ENCODE data around the gene INTS11. TPM values are rescaled to one million over a fixed set of nuclear protein-coding genes. Genes with fewer than 3 reads are reported as not detected.

INTS11 gene
- polyA plus RNA-seq, 3 donors, result 46.2 to 154 (median 49.6) TPM

DNA sequence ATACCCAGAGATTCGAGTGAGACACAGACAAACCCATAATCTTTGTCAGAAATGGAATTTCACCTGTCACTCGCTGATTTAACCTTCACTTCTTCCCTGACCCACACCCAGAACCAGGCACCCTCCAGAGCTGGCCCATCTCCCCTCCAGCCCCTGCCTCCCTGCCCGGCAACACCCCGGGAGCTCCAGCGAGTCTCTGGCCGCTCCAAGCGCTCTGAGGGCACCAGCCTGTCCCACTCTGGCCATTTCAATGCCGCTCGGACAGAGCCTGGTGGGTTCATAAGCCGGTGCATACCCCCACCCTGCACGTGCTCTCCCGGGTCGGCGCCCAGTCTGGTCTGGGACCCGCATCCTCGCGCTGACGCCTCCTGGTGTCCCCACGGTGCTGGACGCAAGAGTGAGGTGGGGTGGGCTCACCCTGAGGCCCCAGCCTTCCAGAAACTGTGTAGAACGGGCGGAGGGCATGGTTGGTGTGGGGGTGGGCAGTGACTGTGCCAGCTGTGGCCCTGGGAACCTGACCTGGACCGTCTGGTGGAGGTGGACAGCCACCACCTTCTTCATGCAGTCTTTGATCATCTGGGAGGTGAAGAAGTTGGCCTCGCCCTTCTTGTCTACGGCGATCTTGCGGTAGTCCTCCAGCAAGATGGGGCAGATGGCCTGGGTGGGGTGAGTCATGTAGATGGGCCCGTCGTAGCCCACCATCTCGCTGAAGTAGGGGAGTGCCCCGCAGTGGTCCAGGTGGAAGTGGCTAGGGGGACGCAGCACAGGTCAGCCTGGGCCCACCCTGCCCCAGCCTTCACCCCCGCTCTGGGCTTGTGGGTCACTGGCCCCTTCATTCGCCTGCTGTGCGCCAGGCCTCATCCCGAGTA is 5.4 kb downstream of the INTS11 start:
- TF ChIP-seq, protein P1, sequence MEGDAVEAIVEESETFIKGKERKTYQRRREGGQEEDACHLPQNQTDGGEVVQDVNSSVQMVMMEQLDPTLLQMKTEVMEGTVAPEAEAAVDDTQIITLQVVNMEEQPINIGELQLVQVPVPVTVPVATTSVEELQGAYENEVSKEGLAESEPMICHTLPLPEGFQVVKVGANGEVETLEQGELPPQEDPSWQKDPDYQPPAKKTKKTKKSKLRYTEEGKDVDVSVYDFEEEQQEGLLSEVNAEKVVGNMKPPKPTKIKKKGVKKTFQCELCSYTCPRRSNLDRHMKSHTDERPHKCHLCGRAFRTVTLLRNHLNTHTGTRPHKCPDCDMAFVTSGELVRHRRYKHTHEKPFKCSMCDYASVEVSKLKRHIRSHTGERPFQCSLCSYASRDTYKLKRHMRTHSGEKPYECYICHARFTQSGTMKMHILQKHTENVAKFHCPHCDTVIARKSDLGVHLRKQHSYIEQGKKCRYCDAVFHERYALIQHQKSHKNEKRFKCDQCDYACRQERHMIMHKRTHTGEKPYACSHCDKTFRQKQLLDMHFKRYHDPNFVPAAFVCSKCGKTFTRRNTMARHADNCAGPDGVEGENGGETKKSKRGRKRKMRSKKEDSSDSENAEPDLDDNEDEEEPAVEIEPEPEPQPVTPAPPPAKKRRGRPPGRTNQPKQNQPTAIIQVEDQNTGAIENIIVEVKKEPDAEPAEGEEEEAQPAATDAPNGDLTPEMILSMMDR (IDR thresholded peaks at IDR 0.05), result no peak
- no peaks in the 10 kb centered on the region for H3K9me3 ChIP-seq (replicated peaks in 1 of 2; ENCODE audit: control insufficient read depth in 1 of 2, insufficient read depth in 1 of 2, low read length in 2 of 2)
- peaks cover 73% of the 10 kb centered on the region for H4K20me1 ChIP-seq (ENCODE audit: insufficient read depth, low read length)
- no peak overlapping the region for H3K4me3 ChIP-seq (replicated peaks in 1 of 3; ENCODE audit: low read depth in 2 of 3, low read length in 3 of 3)
- peak overlapping the region in 5 of 7 donors; percentile 5 to 72 (median 45) for H3K27ac Mint-ChIP-seq
- no peak overlapping the region for H3K9ac ChIP-seq (ENCODE audit: insufficient read depth, low read length, poor library complexity, severe bottlenecking)
- DNase-seq, result no peak
- no peaks in the 10 kb centered on the region for H3K27me3 Mint-ChIP-seq (ENCODE audit: low read depth in 3 of 3)
- H3K27ac ChIP-seq (ENCODE audit: low read depth in 1 of 2, low read length in 2 of 2), result no peak overlapping the region
- peaks cover 14% of the 10 kb centered on the region for H3K4me1 Mint-ChIP-seq
- peaks cover 35% of the 10 kb centered on the region for H3K79me2 ChIP-seq (ENCODE audit: insufficient read depth, low read length)
- H3K36me3 ChIP-seq (replicated peaks in 1 of 2; ENCODE audit: control insufficient read depth in 1 of 2, insufficient read depth in 2 of 2, low read length in 2 of 2), result peaks cover 47 to 62% of the 10 kb centered on the region in 2 donors
- WGBS (ENCODE audit: insufficient coverage), result 94% methylated on average over 25 of the region's 36 CpGs
- peaks cover 8 to 9% of the 10 kb centered on the region in 2 donors for H3K4me1 ChIP-seq (ENCODE audit: control insufficient read depth in 1 of 2, insufficient read depth in 2 of 2, low read length in 2 of 2)
- H3K4me3 Mint-ChIP-seq, result no peak overlapping the region
- no peaks in the 10 kb centered on the region for H3K27me3 ChIP-seq (ENCODE audit: control insufficient read depth in 2 of 2, insufficient read depth in 2 of 2, low read length in 2 of 2)
- no peak overlapping the region for H2AFZ ChIP-seq (ENCODE audit: insufficient read depth, low read depth, low read length, poor library complexity, severe bottlenecking)
- no peaks in the 10 kb centered on the region for H3K9me3 Mint-ChIP-seq
- H3K4me2 ChIP-seq (replicated peaks; ENCODE audit: extremely low read depth, low read length, poor library complexity, severe bottlenecking), result no peak overlapping the region
- intact Hi-C loops (cut with micrococcal nuclease), result no loop called here
- peaks cover 35 to 62% of the 10 kb centered on the region in 2 donors for H3K36me3 Mint-ChIP-seq

DNA sequence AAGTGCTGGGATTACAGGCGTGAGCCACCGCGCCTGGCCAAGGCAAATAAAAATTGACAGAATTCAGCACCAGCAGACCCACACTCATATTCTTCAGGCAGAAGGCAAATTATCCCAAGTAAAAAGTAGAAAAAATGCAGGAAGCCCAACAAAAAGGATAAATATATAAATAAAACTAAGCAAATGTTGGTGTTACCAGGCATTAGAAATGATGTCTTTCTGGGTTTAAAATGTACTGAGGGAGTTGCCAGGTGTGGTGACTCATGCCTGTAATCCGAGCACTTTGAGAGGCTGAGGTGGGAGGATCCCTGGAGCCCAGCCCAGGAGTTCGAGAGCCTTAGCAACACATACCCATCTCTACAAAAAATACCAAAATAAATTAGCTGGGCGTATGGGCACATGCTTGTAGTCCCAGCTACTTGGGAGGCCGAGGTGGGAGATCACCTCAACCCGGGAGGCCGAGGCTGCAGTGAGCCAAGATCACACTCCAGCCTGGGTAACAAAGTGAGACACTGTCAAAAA is 6.3 kb downstream of the INTS11 start:
- Mint-ChIP-seq H3K9me3 (no peaks in the 10 kb centered on the region), H3K4me1 (peaks cover 9% of the 10 kb centered on the region), H3K4me3 (no peak overlapping the region), H3K36me3 (peaks cover 42 to 70% of the 10 kb centered on the region in 2 donors), H3K27me3 (ENCODE audit: low read depth in 3 of 3) (no peaks in the 10 kb centered on the region), H3K27ac (peak overlapping the region in 3 of 7 donors; percentile 5 to 40 (median 37))
- no peaks in the 10 kb centered on the region for H3K9me3 ChIP-seq (replicated peaks in 1 of 2; ENCODE audit: control insufficient read depth in 1 of 2, insufficient read depth in 1 of 2, low read length in 2 of 2)
- peaks cover 55 to 70% of the 10 kb centered on the region in 2 donors for H3K36me3 ChIP-seq (replicated peaks in 1 of 2; ENCODE audit: control insufficient read depth in 1 of 2, insufficient read depth in 2 of 2, low read length in 2 of 2)
- intact Hi-C loops (cut with micrococcal nuclease), result no loop called here
- H3K4me2 ChIP-seq (replicated peaks; ENCODE audit: extremely low read depth, low read length, poor library complexity, severe bottlenecking), result no peak overlapping the region
- no CpG with 5 or more reads among the region's 9 CpGs for WGBS (ENCODE audit: insufficient coverage)
- peaks cover 30% of the 10 kb centered on the region for H3K79me2 ChIP-seq (ENCODE audit: insufficient read depth, low read length)
- peaks cover 4% of the 10 kb centered on the region in 2 donors for H3K4me1 ChIP-seq (ENCODE audit: control insufficient read depth in 1 of 2, insufficient read depth in 2 of 2, low read length in 2 of 2)
- no peak for DNase-seq
- H3K27me3 ChIP-seq (ENCODE audit: control insufficient read depth in 2 of 2, insufficient read depth in 2 of 2, low read length in 2 of 2), result no peaks in the 10 kb centered on the region
- no peak overlapping the region for H3K9ac ChIP-seq (ENCODE audit: insufficient read depth, low read length, poor library complexity, severe bottlenecking)
- H3K27ac ChIP-seq (ENCODE audit: low read depth in 1 of 2, low read length in 2 of 2), result no peak overlapping the region
- TF ChIP-seq, protein P1 (IDR thresholded peaks at IDR 0.05), result no peak
- H4K20me1 ChIP-seq (ENCODE audit: insufficient read depth, low read length), result peaks cover 78% of the 10 kb centered on the region
- H2AFZ ChIP-seq (ENCODE audit: insufficient read depth, low read depth, low read length, poor library complexity, severe bottlenecking), result no peak overlapping the region
- H3K4me3 ChIP-seq (replicated peaks in 1 of 3; ENCODE audit: low read depth in 2 of 3, low read length in 3 of 3), result no peak overlapping the region
